Heart left ventricle (tissue), 13 donors: ENCODE measurements around the gene MS4A10.

Source experiments
- CTCF ChIP-seq, 12 donors: fragments of 200-600 bp; sonication (generic) in 4 of 12; IDR thresholded peaks; one replicate each; pipeline versions ENCODE4 v1.5.0 to v1.8.0; 2018 to 2022; ENCODE audit warnings: antibody characterized with exemption in 12 of 12, mild to moderate bottlenecking in 5 of 12
- POLR2A ChIP-seq, 2 donors: fragments of 450-650 bp; IDR thresholded peaks; one replicate each; pipeline ENCODE4 v1.6.1; 2017; ENCODE audit warnings: antibody characterized with exemption in 2 of 2, mild to moderate bottlenecking in 2 of 2, moderate library complexity in 2 of 2
- donor health status: ischemic (EF 13 %, LVEDD 7.1; RV severe dilation, severe dysfunction).
- donor health status: DM: no; HTN: yes; CAD: no.
- donor health status: DM: no; HTN: no; CAD: no.
- donor health status: ischemic (EF 25% LVEDD 6.9; RV normal size, moderate dysfunction).
- donor health status: ischemic (EF 25% LVEDD 5.7; RV mildly dilated, moderate dysfunction).
- donor health status: ischemic (EF 35%, LVEDD 5.7; RV mildly dilated, moderate dysfunction).
- donor health status: nonischemic (EF 11% LVEDD 7.7; RV severe dilation, severe dysfunction).
- donor health status: DM: yes; HTN: yes; CAD: no.
- donor health status: PGD.
- donor health status: ischemic (EF 29% LVEDD 5.4; RV normal size, mild dysfunction).
- donor health status: nonischemic (EF 23%, LVEDD 6.1; RV moderate dilation, normal function).

- TF ChIP-seq CTCF (IDR thresholded peaks at IDR 0.05) (no peak), POLR2A (IDR thresholded peaks at IDR 0.05) (no peak)
These were observed 37.7 kb upstream of the MS4A10 start for GRCh38 chr11:60747359-60747873.
